Chondrocyte (in vitro differentiated cells): ENCODE measurements around the gene PHACTR1. TPM values are rescaled to one million over a fixed set of nuclear protein-coding genes. Genes with fewer than 3 reads are reported as not detected.

Experiments
- DNase-seq: peaks from one replicate; pipeline ENCODE4 v3.0.0; 2021; ENCODE audit warnings: mixed read lengths, low spot score
- H3K27ac Mint-ChIP-seq: one replicate; pipeline ENCODE4 v1.8.0; 2021; ENCODE audit warnings: mild to moderate bottlenecking, moderate library complexity, mixed read lengths; ENCODE audit not compliant: unreplicated experiment
- H3K27me3 Mint-ChIP-seq: 2 replicates; pipeline ENCODE4 v1.8.0; 2021; ENCODE audit warnings: low read depth, mixed read lengths
- H3K36me3 Mint-ChIP-seq: 2 replicates; pipeline ENCODE4 v1.8.0; 2021; ENCODE audit warnings: low read depth, mixed read lengths
- H3K4me1 Mint-ChIP-seq: 2 replicates; pipeline ENCODE4 v1.8.0; 2021; ENCODE audit warnings: low read depth, mild to moderate bottlenecking, mixed read lengths
- H3K4me3 Mint-ChIP-seq: one replicate; pipeline ENCODE4 v1.8.0; 2021; ENCODE audit warnings: mild to moderate bottlenecking, moderate library complexity, mixed read lengths; ENCODE audit not compliant: unreplicated experiment
- H3K9me3 Mint-ChIP-seq: 2 replicates; pipeline ENCODE4 v1.8.0; 2021; ENCODE audit warnings: low read depth, mixed read lengths
- CTCF ChIP-seq: fragments of 200-600 bp; sonication (generic); IDR thresholded peaks from 2 replicates; pipeline ENCODE4 v1.5.0; 2021; ENCODE audit warnings: antibody characterized with exemption, mild to moderate bottlenecking, moderate library complexity
- total RNA-seq: library from RNA; stranded (reverse); gene quantifications from 3 replicates; pipeline ENCODE4 v1.2.1, GENCODE V29; 2021

The PHACTR1 gene
- total RNA-seq, 1 donor from 2014 or later: 2.1 TPM

GRCh38 chr6:13249817-13250216, 533.2 kb downstream of the PHACTR1 start:
- DNase-seq: no peak
- peaks cover 8% of the 10 kb centered on the region for H3K4me1 Mint-ChIP-seq
- no peak overlapping the region for H3K4me3 Mint-ChIP-seq
- no peaks in the 10 kb centered on the region for H3K9me3 Mint-ChIP-seq
- no peaks in the 10 kb centered on the region for H3K36me3 Mint-ChIP-seq
- no peak for TF ChIP-seq CTCF
- no peaks in the 10 kb centered on the region for H3K27me3 Mint-ChIP-seq
- no peak overlapping the region for H3K27ac Mint-ChIP-seq

GRCh38 chr6:13250703-13251102, 534.1 kb downstream of the PHACTR1 start:
- DNase-seq: no peak
- Mint-ChIP-seq H3K27me3 (no peaks in the 10 kb centered on the region), H3K27ac (no peak overlapping the region), H3K4me1 (peaks cover 8% of the 10 kb centered on the region), H3K9me3 (no peaks in the 10 kb centered on the region), H3K4me3 (no peak overlapping the region), H3K36me3 (peaks cover 2% of the 10 kb centered on the region)
- TF ChIP-seq CTCF: no peak

- no peak for TF ChIP-seq CTCF
- no peaks in the 10 kb centered on the region for H3K9me3 Mint-ChIP-seq
- no peak overlapping the region for H3K4me3 Mint-ChIP-seq
- H3K36me3 Mint-ChIP-seq: peaks cover 2% of the 10 kb centered on the region
- no peaks in the 10 kb centered on the region for H3K27me3 Mint-ChIP-seq
- DNase-seq: no peak
- peaks cover 8% of the 10 kb centered on the region for H3K4me1 Mint-ChIP-seq
- H3K27ac Mint-ChIP-seq: no peak overlapping the region
Observed at GRCh38 chr6:13251242-13251641, 534.7 kb downstream of the PHACTR1 start.

- Mint-ChIP-seq H3K4me1 (peaks cover 8% of the 10 kb centered on the region), H3K27ac (no peak overlapping the region), H3K36me3 (peaks cover 2% of the 10 kb centered on the region), H3K27me3 (no peaks in the 10 kb centered on the region), H3K9me3 (peaks cover 7% of the 10 kb centered on the region), H3K4me3 (no peak overlapping the region)
- TF ChIP-seq CTCF: no peak
- DNase-seq: no peak
Observed at GRCh38 chr6:13252790-13253189, 536.2 kb downstream of the PHACTR1 start.

- Mint-ChIP-seq H3K36me3 (peaks cover 2% of the 10 kb centered on the region), H3K27me3 (no peaks in the 10 kb centered on the region), H3K4me1 (peaks cover 3% of the 10 kb centered on the region), H3K4me3 (no peak overlapping the region), H3K27ac (no peak overlapping the region), H3K9me3 (peaks cover 7% of the 10 kb centered on the region)
- DNase-seq: no peak
- no peak for TF ChIP-seq CTCF
Observed at GRCh38 chr6:13253272-13253671, 536.7 kb downstream of the PHACTR1 start.
